Ascending aorta (tissue), 2 donors: ENCODE data around the gene LCP2. TPM values are rescaled to one million over a fixed set of nuclear protein-coding genes. Genes with fewer than 3 reads are reported as not detected.

Source experiments
- DNase-seq, 2 donors: peaks; one replicate each; pipeline ENCODE4 v3.0.0-alpha.2; 2019; ENCODE audit warnings: low spot score in 2 of 2
- H3K27ac ChIP-seq, 2 donors: fragments of 200-600 bp; sonication (generic); one replicate each; pipeline ENCODE4 v1.5.1; 2016 to 2017; ENCODE audit warnings: mild to moderate bottlenecking in 1 of 2
- H3K27me3 ChIP-seq: fragments of 200-600 bp; sonication (generic); one replicate; pipeline ENCODE4 v1.5.1; 2017
- H3K36me3 ChIP-seq, 2 donors: fragments of 200-600 bp; sonication (generic); one replicate each; pipeline ENCODE4 v1.5.1; 2016
- H3K4me1 ChIP-seq, 2 donors: fragments of 200-600 bp; sonication (generic); one replicate each; pipeline ENCODE4 v1.5.1; 2016 to 2017; ENCODE audit warnings: mild to moderate bottlenecking in 1 of 2
- H3K4me3 ChIP-seq, 2 donors: fragments of 200-600 bp; sonication (generic); one replicate each; pipeline ENCODE4 v1.5.1; 2016 to 2017; ENCODE audit warnings: mild to moderate bottlenecking in 1 of 2
- H3K9me3 ChIP-seq, 2 donors: fragments of 200-600 bp; sonication (generic); one replicate each; pipeline ENCODE4 v1.5.1; 2016
- intact Hi-C: fragments of 100-400 bp; cut with DNase I; formaldehyde crosslinking; loops from one replicate; pipeline ENCODE4 v1.15.1; 2023
- total RNA-seq: library from RNA; depleted of rRNA; stranded (reverse); fragments of >200 nt; gene quantifications from one replicate; pipeline ENCODE4 v1.1.0, GENCODE V29; 2016
- TF ChIP-seq, protein P1 (sequence below), 3 experiments: fragments of 200-600 bp in 2 of 3; fragments of 450-650 bp in 1 of 3; sonication (generic) in 2 of 3; IDR thresholded peaks; one replicate each; pipeline ENCODE4 v1.5.1; 2016 to 2019; ENCODE audit warnings: antibody characterized with exemption in 3 of 3, mild to moderate bottlenecking in 1 of 3, moderate library complexity in 1 of 3

Gene LCP2
- total RNA-seq, 1 donor from 2014 or later, result 9.3 TPM

DNA sequence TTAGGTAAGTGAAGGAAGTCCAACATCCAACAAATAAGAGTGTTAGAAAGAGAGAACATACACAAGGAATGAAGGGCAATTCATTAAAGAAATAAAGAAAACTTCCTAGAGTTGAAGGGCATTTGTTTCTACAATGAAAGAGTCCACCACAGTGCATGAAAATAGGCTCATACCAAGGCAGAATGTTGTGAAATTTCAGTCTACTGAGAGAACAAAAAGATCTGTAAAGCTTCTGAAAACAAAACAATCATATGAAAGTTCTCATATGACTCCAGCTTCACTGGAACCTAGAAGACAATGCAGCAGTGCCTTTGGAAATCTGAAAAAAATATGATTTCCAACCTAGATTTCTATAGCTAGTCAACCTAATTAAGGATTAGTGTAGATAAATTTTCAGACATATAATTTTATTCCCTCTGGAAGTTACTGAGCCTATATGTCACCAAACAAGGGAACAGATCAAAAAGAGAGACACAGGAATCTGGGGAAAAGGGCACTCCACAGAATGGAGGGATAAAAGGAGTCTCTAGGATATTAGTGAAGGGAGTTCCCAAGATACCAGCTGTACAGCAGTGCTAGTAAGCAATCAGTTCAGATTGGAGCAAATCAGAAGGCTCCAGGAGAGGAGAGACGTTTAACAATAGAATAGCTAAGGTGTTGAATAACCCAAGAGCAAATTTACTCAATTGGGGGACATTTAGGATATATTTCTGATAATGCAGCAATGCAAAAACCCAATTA is 59.0 kb downstream of the LCP2 start:
- Histone ChIP-seq H3K4me3 (no peak overlapping the region), H3K9me3 (no peaks in the 10 kb centered on the region), H3K36me3 (no peaks in the 10 kb centered on the region), H3K4me1 (no peaks in the 10 kb centered on the region), H3K27ac (no peak overlapping the region), H3K27me3 (no peaks in the 10 kb centered on the region)
- DNase-seq, result no peak
- TF ChIP-seq, protein P1, sequence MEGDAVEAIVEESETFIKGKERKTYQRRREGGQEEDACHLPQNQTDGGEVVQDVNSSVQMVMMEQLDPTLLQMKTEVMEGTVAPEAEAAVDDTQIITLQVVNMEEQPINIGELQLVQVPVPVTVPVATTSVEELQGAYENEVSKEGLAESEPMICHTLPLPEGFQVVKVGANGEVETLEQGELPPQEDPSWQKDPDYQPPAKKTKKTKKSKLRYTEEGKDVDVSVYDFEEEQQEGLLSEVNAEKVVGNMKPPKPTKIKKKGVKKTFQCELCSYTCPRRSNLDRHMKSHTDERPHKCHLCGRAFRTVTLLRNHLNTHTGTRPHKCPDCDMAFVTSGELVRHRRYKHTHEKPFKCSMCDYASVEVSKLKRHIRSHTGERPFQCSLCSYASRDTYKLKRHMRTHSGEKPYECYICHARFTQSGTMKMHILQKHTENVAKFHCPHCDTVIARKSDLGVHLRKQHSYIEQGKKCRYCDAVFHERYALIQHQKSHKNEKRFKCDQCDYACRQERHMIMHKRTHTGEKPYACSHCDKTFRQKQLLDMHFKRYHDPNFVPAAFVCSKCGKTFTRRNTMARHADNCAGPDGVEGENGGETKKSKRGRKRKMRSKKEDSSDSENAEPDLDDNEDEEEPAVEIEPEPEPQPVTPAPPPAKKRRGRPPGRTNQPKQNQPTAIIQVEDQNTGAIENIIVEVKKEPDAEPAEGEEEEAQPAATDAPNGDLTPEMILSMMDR (IDR thresholded peaks at IDR 0.05), result no peak
- intact Hi-C loops, result no loop called here

DNA sequence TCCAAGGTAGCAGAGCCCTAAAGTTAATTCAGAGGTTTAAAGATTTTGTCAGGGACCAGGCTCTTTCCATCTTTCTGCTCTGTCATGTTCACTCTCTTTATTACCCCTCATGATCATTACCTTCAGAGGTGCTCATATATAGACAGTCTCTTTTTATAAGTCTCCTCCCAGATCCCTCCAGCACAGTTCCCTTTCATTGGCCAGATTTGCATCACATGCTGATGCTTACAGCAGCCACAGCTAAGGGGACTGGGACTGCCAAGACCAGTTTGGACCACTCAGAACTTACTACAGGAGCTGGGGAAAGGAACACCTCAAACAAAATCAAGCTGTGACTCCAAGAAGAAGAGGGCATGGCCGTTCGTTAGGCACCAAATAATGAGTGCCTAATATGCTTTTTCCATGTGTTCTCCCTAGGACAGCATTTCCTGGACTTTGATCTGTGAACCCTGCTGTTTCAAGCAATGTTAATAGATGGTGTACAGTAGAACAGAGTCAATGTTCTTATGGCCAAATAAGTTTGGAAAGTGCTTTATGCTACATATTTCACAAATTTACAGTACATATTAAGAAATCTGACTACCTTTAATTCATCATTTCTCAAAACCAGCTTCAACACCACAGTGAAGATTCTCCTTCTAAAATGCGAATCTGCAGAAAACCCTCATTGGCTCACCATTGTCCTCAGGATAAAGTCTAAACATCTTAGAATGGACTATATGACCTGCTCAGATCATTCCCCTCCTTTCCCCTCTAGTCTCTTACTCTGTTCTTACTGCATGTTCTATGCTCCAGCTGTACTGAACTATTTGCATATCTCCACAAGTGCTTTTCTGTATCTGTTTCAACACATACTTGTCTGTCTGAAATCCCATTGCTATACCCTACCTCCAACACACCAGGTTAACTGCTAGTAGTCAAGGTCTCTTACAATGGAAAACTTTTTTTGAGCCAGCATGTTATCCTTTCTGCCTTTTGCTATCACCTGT is 61.4 kb downstream of the LCP2 start:
- no peaks in the 10 kb centered on the region for H3K27me3 ChIP-seq
- H3K4me3 ChIP-seq, result no peak overlapping the region
- intact Hi-C loops, result no loop called here
- H3K4me1 ChIP-seq, result no peaks in the 10 kb centered on the region
- no peaks in the 10 kb centered on the region for H3K9me3 ChIP-seq
- TF ChIP-seq, protein P1 (IDR thresholded peaks at IDR 0.05), result no peak
- no peak overlapping the region for H3K27ac ChIP-seq
- H3K36me3 ChIP-seq, result no peaks in the 10 kb centered on the region
- no peak for DNase-seq

DNA sequence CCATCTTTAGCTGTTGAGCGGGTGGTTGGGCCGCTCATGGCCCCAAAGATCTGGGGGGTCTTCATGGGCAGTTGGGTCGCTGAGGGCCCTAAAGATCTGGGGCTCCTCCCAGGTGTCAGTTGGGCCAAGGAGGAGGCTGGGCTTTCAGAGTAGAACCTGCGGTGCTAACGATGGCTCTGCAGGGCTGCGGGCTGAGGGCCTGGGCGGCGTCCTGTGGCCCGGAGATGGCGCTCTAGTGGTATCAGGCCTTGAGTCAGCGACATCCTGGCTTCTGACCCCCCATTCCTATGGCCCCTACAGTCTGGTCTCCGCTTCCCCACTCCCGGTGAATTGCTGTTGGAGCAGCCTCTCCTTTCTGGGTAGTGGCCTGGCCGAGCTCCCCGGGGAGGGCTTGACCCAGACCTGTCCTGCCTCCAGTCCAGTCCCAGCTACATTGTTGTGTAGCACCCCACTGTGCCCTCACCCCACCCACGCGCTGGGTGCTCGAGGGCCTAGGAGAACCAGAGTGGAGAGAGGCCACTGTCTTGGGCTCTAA is 64.2 kb downstream of the LCP2 start:
- Histone ChIP-seq H3K27me3 (no peaks in the 10 kb centered on the region), H3K4me1 (no peaks in the 10 kb centered on the region), H3K4me3 (no peak overlapping the region), H3K36me3 (no peaks in the 10 kb centered on the region), H3K27ac (no peak overlapping the region), H3K9me3 (no peaks in the 10 kb centered on the region)
- TF ChIP-seq, protein P1 (IDR thresholded peaks at IDR 0.05), result no peak
- no peak for DNase-seq
- intact Hi-C loops, result no loop called here

DNA sequence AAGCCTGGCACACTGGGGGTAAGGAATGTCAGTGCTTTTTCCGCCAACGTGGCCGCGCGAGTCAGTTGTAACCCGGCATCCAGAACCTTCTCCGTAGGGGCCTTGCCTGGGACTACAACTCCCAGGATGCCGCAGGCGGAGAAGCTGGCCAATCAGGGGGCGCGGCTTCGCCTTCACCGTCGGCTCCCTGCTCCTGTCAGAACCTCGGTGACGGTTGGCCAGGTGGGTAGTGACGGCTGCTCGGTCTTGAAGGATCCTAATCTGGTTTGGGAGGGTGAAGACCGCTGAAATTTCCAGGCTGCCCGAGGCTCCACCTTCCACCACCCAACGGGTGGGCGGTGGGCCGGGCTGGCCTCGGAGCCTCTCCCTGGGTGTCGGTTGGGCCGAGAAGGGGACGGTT is 64.8 kb downstream of the LCP2 start, which contains the start of gene C5orf58:
C5orf58 (plus strand) TSS at position 200 of the 400 bp plus-strand sequence. CDS start 1,992 bp downstream, outside the sequence.
- no peak for DNase-seq
- no peaks in the 10 kb centered on the region for H3K4me1 ChIP-seq
- intact Hi-C loops, result no loop called here
- no peaks in the 10 kb centered on the region for H3K9me3 ChIP-seq
- no peak within 1 kb of the TSS for H3K27ac ChIP-seq
- H3K4me3 ChIP-seq, result no peak within 1 kb of the TSS
- no peaks in the 10 kb centered on the region for H3K27me3 ChIP-seq
- no peaks in the 10 kb centered on the region for H3K36me3 ChIP-seq
- TF ChIP-seq, protein P1 (IDR thresholded peaks at IDR 0.05), result no peak

DNA sequence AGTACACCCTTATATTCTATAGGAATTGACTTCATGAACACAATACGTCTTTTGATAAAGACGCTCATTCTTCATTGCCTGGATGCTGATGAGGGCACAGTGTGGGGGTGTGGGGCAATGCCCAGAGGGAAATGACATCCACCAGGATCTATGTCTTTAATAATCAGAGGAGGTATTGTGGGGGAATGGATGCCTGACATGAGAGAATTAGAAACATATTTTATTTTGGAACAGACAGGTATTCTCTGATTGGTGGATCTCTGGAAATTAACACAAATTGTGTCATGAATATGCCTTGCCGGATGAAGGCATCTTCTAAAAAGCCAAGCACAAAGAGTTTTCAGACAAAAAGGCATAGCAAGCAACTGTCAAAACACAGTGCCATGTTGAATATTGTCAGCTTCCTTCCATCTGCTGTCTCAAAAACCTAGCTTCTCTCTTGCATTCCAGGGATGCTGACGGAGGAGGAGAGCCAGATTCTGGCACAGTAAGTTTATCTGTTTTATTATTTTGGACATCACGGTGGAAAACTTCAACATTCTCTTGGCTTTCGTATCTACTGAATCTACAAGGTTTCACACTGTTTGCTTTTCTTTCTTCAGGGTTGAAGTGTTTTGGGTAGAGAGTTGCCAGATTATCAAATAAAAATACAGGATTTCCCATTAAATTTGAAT is 68.7 kb downstream of the LCP2 start:
- TF ChIP-seq, protein P1 (IDR thresholded peaks at IDR 0.05), result no peak
- intact Hi-C loops, result loop anchor here (10.0 kb wide), 1 partner anchor 396 kb away; no protein-coding TSS in a partner anchor
- Histone ChIP-seq H3K9me3 (no peaks in the 10 kb centered on the region), H3K4me1 (no peaks in the 10 kb centered on the region), H3K4me3 (no peak overlapping the region), H3K36me3 (no peaks in the 10 kb centered on the region), H3K27me3 (no peaks in the 10 kb centered on the region), H3K27ac (no peak overlapping the region)
- DNase-seq, result no peak
